ENCODE data around the gene KIF13A.
"Not testable (repeated sequence)": the region's sequence is repeated elsewhere in the genome, so short reads cannot be mapped to it uniquely, and the experiment has no call there.

Gene KIF13A

DNA sequence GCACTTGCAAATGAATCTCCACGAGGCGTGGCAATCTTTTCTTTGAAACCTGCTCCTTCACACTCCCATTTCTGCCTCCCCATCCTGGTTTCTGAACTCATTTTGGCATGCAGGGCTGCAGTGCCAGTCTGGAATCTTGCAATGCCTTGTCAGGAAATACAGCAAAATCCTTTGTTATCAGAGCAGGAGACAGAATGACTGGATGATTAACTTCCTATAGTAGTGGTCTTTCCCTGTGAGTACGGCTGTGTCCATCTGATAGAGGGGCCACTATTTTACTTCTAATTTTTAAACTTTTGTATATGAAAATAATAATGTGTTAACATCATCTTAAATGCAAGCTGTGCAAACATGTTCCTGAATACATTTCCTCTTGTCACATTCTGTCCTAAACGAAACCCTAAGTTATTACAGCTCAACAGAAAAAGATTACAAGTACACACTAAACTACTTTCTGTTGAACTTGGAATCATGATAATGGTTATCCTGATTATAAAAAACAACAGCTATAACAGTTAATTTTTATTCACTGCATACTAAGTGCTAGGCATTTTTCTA is 140.2 kb downstream of the KIF13A start:
- Histone ChIP-seq H3K9ac (ENCODE audit: low read length) (no peak overlapping the region), H3K9me3 (ENCODE audit: control insufficient read depth, low read depth, low read length) (no peaks in the 10 kb centered on the region), H3K27ac (ENCODE audit: low read length) (no peak overlapping the region), H3K4me3 (ENCODE audit: low read length) (no peak overlapping the region), H3K4me1 (ENCODE audit: control insufficient read depth, low read depth, low read length) (no peaks in the 10 kb centered on the region), H3K27me3 (ENCODE audit: control insufficient read depth, insufficient read depth, low read length) (no peaks in the 10 kb centered on the region), H3K36me3 (ENCODE audit: control insufficient read depth, low read depth, low read length) (peaks cover 22% of the 10 kb centered on the region)

DNA sequence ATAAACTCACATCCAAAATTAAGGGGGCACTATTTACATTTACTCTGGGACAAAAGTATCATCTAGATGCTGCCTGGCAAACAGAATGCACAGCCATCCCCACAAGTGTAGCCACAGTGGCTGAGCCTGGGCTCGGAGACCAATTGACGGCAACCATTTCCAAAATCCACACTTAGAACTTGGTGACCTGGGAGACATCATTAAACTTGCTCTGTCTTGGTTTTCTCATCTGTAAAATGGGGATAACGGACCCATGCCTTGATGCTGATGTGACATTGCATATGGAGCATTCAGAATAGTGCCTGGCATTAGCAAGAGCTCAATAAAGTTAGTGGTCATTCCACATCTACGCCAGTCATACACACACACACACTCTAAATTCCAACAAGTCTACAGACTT is 140.7 kb downstream of the KIF13A start:
- Histone ChIP-seq H3K4me3 (ENCODE audit: low read length) (no peak overlapping the region), H3K36me3 (ENCODE audit: control insufficient read depth, low read depth, low read length) (peaks cover 22% of the 10 kb centered on the region), H3K27ac (ENCODE audit: low read length) (no peak overlapping the region), H3K9me3 (ENCODE audit: control insufficient read depth, low read depth, low read length) (no peaks in the 10 kb centered on the region), H3K9ac (ENCODE audit: low read length) (no peak overlapping the region), H3K27me3 (ENCODE audit: control insufficient read depth, insufficient read depth, low read length) (no peaks in the 10 kb centered on the region), H3K4me1 (ENCODE audit: control insufficient read depth, low read depth, low read length) (no peaks in the 10 kb centered on the region)

DNA sequence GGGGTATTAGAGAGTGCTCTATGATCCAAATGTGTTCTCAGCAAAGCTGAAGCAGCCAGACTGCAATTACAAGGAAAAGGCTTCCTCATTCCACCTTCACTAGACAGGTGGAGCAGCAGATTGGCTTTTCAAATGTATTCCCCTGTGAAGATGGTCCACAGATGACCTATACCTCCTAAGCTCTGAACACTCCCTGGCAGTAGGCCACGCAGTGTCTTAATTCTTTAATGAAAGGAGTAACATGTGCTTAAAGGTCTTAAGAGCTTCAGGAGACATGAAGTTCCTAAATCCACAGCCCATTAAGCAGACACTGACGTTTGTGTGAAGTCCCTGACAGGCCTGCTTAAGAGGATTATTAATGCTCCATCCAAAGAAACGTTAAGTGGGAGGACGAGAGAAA is 141.8 kb downstream of the KIF13A start:
- H3K4me3 ChIP-seq (ENCODE audit: low read length): no peak overlapping the region
- H3K4me1 ChIP-seq (ENCODE audit: control insufficient read depth, low read depth, low read length): no peaks in the 10 kb centered on the region
- H3K9ac ChIP-seq (ENCODE audit: low read length): no peak overlapping the region
- peaks cover 17% of the 10 kb centered on the region for H3K36me3 ChIP-seq (ENCODE audit: control insufficient read depth, low read depth, low read length)
- H3K27ac ChIP-seq (ENCODE audit: low read length): no peak overlapping the region
- no peaks in the 10 kb centered on the region for H3K9me3 ChIP-seq (ENCODE audit: control insufficient read depth, low read depth, low read length)
- H3K27me3 ChIP-seq (ENCODE audit: control insufficient read depth, insufficient read depth, low read length): no peaks in the 10 kb centered on the region

GRCh38 chr6:17844967-17845366 is 142.5 kb downstream of the KIF13A start:
- not testable (repeated sequence) for H3K9ac ChIP-seq (ENCODE audit: low read length); H3K9me3 ChIP-seq (ENCODE audit: control insufficient read depth, low read depth, low read length); H3K4me1 ChIP-seq (ENCODE audit: control insufficient read depth, low read depth, low read length); H3K4me3 ChIP-seq (ENCODE audit: low read length); H3K27me3 ChIP-seq (ENCODE audit: control insufficient read depth, insufficient read depth, low read length); H3K27ac ChIP-seq (ENCODE audit: low read length)
- peaks cover 10% of the 10 kb centered on the region for H3K36me3 ChIP-seq (ENCODE audit: control insufficient read depth, low read depth, low read length)

- H3K27me3 ChIP-seq (ENCODE audit: control insufficient read depth, insufficient read depth, low read length): no peaks in the 10 kb centered on the region
- no peak overlapping the region for H3K27ac ChIP-seq (ENCODE audit: low read length)
- no peaks in the 10 kb centered on the region for H3K36me3 ChIP-seq (ENCODE audit: control insufficient read depth, low read depth, low read length)
These were observed 144.3 kb downstream of the KIF13A start for GRCh38 chr6:17842934-17843821.

DNA sequence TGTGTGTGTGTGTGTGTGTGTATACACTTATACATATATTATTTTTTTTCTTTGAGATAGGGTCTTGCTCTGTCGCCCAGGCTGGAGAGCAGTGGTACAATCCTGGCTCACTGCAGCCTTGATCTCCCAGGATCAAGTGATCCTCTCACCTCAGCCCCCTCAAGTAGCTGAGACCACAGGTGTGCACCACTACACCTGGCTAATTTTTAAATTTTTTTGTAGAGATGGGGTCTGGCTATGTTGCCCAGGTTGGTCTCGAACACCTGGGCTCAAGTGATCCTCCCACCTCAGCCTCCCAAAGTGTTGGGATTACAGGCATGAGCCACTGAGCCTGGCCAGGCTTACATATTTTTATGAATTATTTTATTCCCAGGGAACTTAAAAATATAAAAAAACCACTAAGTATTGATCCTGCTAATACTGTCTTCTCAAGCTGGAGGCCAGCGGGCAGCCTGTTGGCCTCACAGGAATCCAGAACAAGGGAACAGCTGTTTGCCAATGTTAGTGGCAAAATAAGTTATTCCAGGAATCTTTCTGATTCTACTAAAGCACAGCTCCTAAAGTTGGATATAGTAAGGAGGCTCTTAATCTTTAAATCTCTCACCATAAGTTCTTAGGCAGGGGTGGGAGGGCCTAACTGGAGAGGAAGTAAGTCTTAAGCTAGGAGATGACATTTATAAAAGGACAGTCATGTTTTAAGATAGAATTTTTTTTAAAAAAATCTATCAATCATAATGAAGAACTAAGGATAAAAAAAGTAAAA is 145.2 kb downstream of the KIF13A start:
- Histone ChIP-seq H3K36me3 (ENCODE audit: control insufficient read depth, low read depth, low read length) (peaks cover 2% of the 10 kb centered on the region), H3K4me1 (ENCODE audit: control insufficient read depth, low read depth, low read length) (no peaks in the 10 kb centered on the region), H3K27ac (ENCODE audit: low read length) (no peak overlapping the region), H3K27me3 (ENCODE audit: control insufficient read depth, insufficient read depth, low read length) (no peaks in the 10 kb centered on the region), H3K9me3 (ENCODE audit: control insufficient read depth, low read depth, low read length) (no peaks in the 10 kb centered on the region), H3K4me3 (ENCODE audit: low read length) (no peak overlapping the region), H3K9ac (ENCODE audit: low read length) (no peak overlapping the region)

More at GRCh38 chr6:17842934-17843821, 144.3 kb downstream of the KIF13A start:
- Histone ChIP-seq H3K9me3 (ENCODE audit: control insufficient read depth, low read depth, low read length) (no peaks in the 10 kb centered on the region), H3K4me1 (ENCODE audit: control insufficient read depth, low read depth, low read length) (no peaks in the 10 kb centered on the region), H3K4me3 (ENCODE audit: low read length) (no peak overlapping the region), H3K9ac (ENCODE audit: low read length) (no peak overlapping the region)

- Histone ChIP-seq H3K4me3 (ENCODE audit: low read length) (no peak overlapping the region), H3K9me3 (ENCODE audit: control insufficient read depth, low read depth, low read length) (no peaks in the 10 kb centered on the region), H3K36me3 (ENCODE audit: control insufficient read depth, low read depth, low read length) (peaks cover 9% of the 10 kb centered on the region)
These were observed 147.8 kb downstream of the KIF13A start for GRCh38 chr6:17839513-17840223.

DNA sequence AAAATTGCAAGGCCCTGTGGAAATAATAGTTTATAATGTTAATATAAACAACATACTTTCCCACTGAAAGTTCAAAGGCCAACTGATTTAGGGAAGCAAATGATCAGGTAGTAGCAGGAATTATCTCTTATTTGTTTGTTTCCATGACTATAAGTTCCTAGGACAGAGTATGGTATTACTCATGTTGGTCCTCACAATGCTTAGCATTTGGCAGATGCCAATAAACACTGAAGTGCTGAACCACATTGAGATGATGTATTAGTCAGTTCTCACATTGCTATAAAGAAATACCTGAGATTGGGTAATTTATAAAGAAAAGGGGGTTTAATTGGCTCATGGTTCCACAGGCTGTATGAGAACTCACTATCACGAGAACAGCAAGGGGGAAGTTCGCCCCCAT is 151.1 kb downstream of the KIF13A start:
- Histone ChIP-seq H3K9ac (ENCODE audit: low read length) (no peak overlapping the region), H3K4me1 (ENCODE audit: control insufficient read depth, low read depth, low read length) (no peaks in the 10 kb centered on the region), H3K27me3 (ENCODE audit: control insufficient read depth, insufficient read depth, low read length) (no peaks in the 10 kb centered on the region), H3K27ac (ENCODE audit: low read length) (no peak overlapping the region), H3K4me3 (ENCODE audit: low read length) (no peak overlapping the region), H3K9me3 (ENCODE audit: control insufficient read depth, low read depth, low read length) (no peaks in the 10 kb centered on the region), H3K36me3 (ENCODE audit: control insufficient read depth, low read depth, low read length) (peaks cover 16% of the 10 kb centered on the region)

More at GRCh38 chr6:17839513-17840223, 147.8 kb downstream of the KIF13A start:
- no peaks in the 10 kb centered on the region for H3K4me1 ChIP-seq (ENCODE audit: control insufficient read depth, low read depth, low read length)
- H3K27ac ChIP-seq (ENCODE audit: low read length): no peak overlapping the region
- H3K27me3 ChIP-seq (ENCODE audit: control insufficient read depth, insufficient read depth, low read length): no peaks in the 10 kb centered on the region
- H3K9ac ChIP-seq (ENCODE audit: low read length): no peak overlapping the region

DNA sequence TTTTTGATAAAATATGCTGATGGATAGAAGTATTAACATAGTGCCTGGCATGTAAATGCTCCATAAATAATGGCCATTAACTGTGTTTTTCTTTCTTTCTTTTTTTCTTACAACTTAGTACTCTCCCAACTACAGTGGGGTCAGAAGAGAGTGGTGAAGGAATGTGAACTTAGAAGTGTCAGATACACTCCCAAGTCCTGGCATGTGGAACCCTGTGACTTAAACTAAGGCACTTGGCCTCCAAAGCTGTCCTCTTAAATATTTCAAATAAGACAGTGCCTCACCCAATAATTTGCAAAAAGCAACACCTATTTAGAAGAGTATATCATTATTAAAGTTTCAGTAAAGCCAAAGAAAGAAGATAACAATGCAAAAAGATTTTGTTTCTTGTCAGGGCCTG is 151.7 kb downstream of the KIF13A start:
- no peaks in the 10 kb centered on the region for H3K4me1 ChIP-seq (ENCODE audit: control insufficient read depth, low read depth, low read length)
- no peak overlapping the region for H3K9ac ChIP-seq (ENCODE audit: low read length)
- peaks cover 21% of the 10 kb centered on the region for H3K36me3 ChIP-seq (ENCODE audit: control insufficient read depth, low read depth, low read length)
- no peak overlapping the region for H3K4me3 ChIP-seq (ENCODE audit: low read length)
- H3K27me3 ChIP-seq (ENCODE audit: control insufficient read depth, insufficient read depth, low read length): no peaks in the 10 kb centered on the region
- H3K27ac ChIP-seq (ENCODE audit: low read length): no peak overlapping the region
- H3K9me3 ChIP-seq (ENCODE audit: control insufficient read depth, low read depth, low read length): no peaks in the 10 kb centered on the region

DNA sequence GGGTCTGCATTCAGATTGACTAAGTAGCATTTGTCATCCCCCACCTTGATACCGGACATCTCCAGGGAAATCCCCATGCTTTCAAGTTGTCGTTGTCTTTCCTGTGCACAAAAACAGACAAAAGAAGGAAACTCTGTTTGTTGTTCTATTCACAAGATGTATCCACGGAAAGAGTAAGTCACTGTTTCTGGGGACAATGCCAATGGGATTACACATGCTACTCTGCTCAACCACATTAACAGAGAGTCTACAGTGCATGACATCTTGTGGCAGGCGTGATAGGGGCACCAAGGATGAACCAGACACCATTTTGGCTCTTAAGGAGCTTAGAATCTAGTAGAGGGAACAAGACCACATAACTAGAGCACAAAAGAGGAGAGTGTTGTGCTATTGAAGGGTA is 156.3 kb downstream of the KIF13A start:
- Histone ChIP-seq H3K27me3 (ENCODE audit: control insufficient read depth, insufficient read depth, low read length) (no peaks in the 10 kb centered on the region), H3K27ac (ENCODE audit: low read length) (no peak overlapping the region), H3K9me3 (ENCODE audit: control insufficient read depth, low read depth, low read length) (no peaks in the 10 kb centered on the region), H3K4me1 (ENCODE audit: control insufficient read depth, low read depth, low read length) (no peaks in the 10 kb centered on the region), H3K9ac (ENCODE audit: low read length) (no peak overlapping the region), H3K36me3 (ENCODE audit: control insufficient read depth, low read depth, low read length) (peaks cover 31% of the 10 kb centered on the region), H3K4me3 (ENCODE audit: low read length) (no peak overlapping the region)

- H3K9ac ChIP-seq (ENCODE audit: low read length): no peak overlapping the region
- no peaks in the 10 kb centered on the region for H3K4me1 ChIP-seq (ENCODE audit: control insufficient read depth, low read depth, low read length)
- no peak overlapping the region for H3K27ac ChIP-seq (ENCODE audit: low read length)
- H3K4me3 ChIP-seq (ENCODE audit: low read length): no peak overlapping the region
- H3K36me3 ChIP-seq (ENCODE audit: control insufficient read depth, low read depth, low read length): peaks cover 42% of the 10 kb centered on the region
- H3K9me3 ChIP-seq (ENCODE audit: control insufficient read depth, low read depth, low read length): no peaks in the 10 kb centered on the region
- no peaks in the 10 kb centered on the region for H3K27me3 ChIP-seq (ENCODE audit: control insufficient read depth, insufficient read depth, low read length)
These were observed 157.5 kb downstream of the KIF13A start for GRCh38 chr6:17829905-17830304.

Measured in iPS-18a (cell line).